IPS DF 4.7 (cell line): ENCODE measurements around the gene SLC2A13.
"Not testable (repeated sequence)": the region's sequence is repeated elsewhere in the genome, so short reads cannot be mapped to it uniquely, and the experiment has no call there.

Experiments used
- DNase-seq: peaks from one replicate; pipeline ENCODE4 v3.0.0-alpha.2; 2013; ENCODE audit warnings: low spot score; ENCODE audit errors: extremely low read depth

SLC2A13 gene

GRCh38 chr12:39763071-39763889, 342.6 kb downstream of the SLC2A13 start:
- no peak for DNase-seq

DNA sequence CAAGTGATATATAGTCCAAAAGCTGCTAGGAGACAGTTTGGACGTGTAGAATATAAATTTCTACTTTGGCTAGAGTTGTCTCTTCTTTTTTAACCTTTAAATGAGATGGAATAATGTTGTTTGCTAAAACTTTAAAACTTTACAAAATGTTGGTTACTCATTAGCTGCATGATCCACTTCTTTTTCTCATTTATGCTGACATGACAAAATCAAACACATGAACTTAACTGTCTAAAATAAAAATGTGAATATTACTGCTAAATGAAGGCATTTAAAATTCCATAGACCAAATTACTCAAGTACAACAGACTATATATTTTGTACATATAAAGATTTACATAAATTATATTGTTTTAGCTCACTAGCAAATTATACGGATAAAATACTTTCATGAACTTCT, 350.4 kb downstream of the SLC2A13 start:
- no peak for DNase-seq

GRCh38 chr12:39752482-39753137, 353.3 kb downstream of the SLC2A13 start:
- peak; percentile 69 for DNase-seq

- DNase-seq = not testable (repeated sequence)
These were observed 359.7 kb downstream of the SLC2A13 start for GRCh38 chr12:39746151-39746550.

GRCh38 chr12:39743655-39744054, 362.2 kb downstream of the SLC2A13 start:
- DNase-seq = no peak

DNA sequence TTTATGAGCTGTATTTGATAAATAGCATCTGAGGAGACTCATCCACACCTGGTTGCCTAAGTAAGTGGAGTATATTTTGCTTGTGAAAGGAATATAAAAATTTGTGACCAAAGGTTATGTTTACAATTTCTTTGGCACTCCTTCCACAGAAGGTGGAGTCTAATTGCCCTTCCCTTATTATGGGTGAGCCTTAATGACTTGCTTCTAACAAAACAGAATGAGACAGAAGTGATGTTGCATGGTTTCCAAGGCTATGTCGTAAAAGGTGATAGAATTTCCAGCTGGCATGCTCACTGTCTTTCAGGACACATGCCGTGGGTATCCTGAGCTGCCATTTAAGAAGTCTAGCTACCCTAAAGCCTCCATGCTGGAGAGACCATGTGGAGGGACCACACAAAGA, 369.5 kb downstream of the SLC2A13 start:
- no peak for DNase-seq

DNA sequence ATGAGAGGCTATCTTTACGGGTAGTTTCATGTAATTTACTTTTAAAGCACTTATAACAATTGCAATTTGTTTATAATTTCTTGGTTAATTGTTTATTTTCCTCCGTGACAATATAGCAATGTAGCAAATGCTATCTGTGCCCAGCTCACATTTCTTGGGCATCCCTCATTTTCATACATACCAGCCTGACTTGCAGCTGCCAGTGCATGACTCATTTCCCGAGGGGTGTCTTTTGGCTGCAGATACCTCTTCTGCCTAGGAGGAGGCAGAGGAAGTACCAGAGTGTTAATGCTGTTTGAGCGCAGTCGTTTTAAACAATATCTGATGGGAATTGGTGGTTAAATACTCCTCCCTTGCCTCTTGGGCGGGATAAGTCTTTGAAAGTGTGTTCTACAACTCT, 382.1 kb downstream of the SLC2A13 start:
- DNase-seq = no peak

GRCh38 chr12:39722504-39722903, 383.4 kb downstream of the SLC2A13 start:
- no peak for DNase-seq

DNA sequence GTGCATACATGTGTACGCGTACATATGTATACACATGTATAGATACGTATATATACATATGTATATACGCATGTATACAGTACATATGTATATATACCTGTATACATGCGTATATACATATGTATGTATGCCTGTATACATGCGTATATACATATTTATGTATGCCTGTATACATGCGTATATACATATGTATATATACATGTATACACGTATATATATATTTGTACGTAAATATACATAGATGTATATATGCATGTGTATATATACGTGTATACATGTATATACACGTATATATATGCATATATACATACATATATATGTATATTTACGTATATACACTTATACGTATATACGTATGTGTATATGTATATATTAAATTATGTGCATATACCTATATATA, 392.3 kb downstream of the SLC2A13 start:
- no peak for DNase-seq

DNA sequence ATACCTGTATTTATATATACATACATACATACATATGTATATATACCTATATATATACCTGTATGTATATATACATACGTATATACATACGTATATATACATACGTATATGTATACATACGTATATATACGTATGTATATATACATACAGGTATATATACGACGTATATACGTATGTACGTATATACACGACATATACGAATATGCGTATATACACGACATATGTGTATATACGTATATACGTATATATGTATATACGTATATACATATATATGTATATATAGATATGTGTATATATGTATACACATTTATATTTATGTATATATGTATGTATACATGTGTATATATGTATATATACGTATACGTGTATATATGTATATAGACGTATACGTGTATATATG, 393.5 kb downstream of the SLC2A13 start:
- no peak for DNase-seq
